ENCODE results near the gene PCDH1.
"Not testable (repeated sequence)": the region's sequence is repeated elsewhere in the genome, so short reads cannot be mapped to it uniquely, and the experiment has no call there.

Gene PCDH1

GRCh38 chr5:141897425-141897824 is 19.2 kb upstream of the PCDH1 start:
- no peak for DNase-seq

GRCh38 chr5:141890429-141890828 is 12.2 kb upstream of the PCDH1 start:
- DNase-seq = not testable (repeated sequence)

GRCh38 chr5:141889282-141889871 is 11.2 kb upstream of the PCDH1 start:
- DNase-seq = no peak

- DNase-seq = no peak
Measured at GRCh38 chr5:141883892-141884318, 5.7 kb upstream of the PCDH1 start.

- no peak for DNase-seq
Measured at GRCh38 chr5:141883184-141883891, 5.1 kb upstream of the PCDH1 start.

- DNase-seq = no peak
Measured at GRCh38 chr5:141882594-141883183, 4.5 kb upstream of the PCDH1 start.

GRCh38 chr5:141881886-141882285 is 3.7 kb upstream of the PCDH1 start:
- DNase-seq = no peak

GRCh38 chr5:141880961-141881801 is 3.0 kb upstream of the PCDH1 start:
- DNase-seq = no peak

- DNase-seq = no peak
Measured at GRCh38 chr5:141879941-141880738, 1.9 kb upstream of the PCDH1 start.

- no peak for DNase-seq
Measured at GRCh38 chr5:141879426-141879759, 1.2 kb upstream of the PCDH1 start.

GRCh38 chr5:141878711-141879425 is 658 bp upstream of the PCDH1 start:
- DNase-seq = peak; percentile 70

- DNase-seq = peak; percentile 12
Measured at GRCh38 chr5:141877356-141878185, 639 bp downstream of the PCDH1 start.

- DNase-seq = peak; percentile 7
Measured at GRCh38 chr5:141876628-141877355, 1.4 kb downstream of the PCDH1 start.

- peak; percentile 17 for DNase-seq
Measured at GRCh38 chr5:141875795-141876627, 2.2 kb downstream of the PCDH1 start.

GRCh38 chr5:141875022-141875740 is 3.0 kb downstream of the PCDH1 start:
- DNase-seq = no peak

GRCh38 chr5:141874262-141874964 is 3.8 kb downstream of the PCDH1 start:
- no peak for DNase-seq

- DNase-seq = no peak
Measured at GRCh38 chr5:141873933-141874261, 4.3 kb downstream of the PCDH1 start.

Measured in NCI-H1105 treated with DMSO at 0.1 percent for 48 hours (cell line).